Measurements from ENCODE around the gene FOXR1.

The FOXR1 gene

GRCh38 chr11:119000906-119001305, 29.3 kb downstream of the FOXR1 start:
- no peak overlapping the region for H2AFZ ChIP-seq (ENCODE audit: low read length)
- DNase-seq = no peak
- no peaks in the 10 kb centered on the region for H3K27me3 ChIP-seq (replicated peaks; ENCODE audit: insufficient read depth, low read length)
- peaks cover 8% of the 10 kb centered on the region; the same call in 1 of the 2 replicates for H3K4me1 ChIP-seq (ENCODE audit: low read length)
- no peaks in the 10 kb centered on the region for H3K9me2 ChIP-seq (replicated peaks; ENCODE audit: insufficient read depth, low read length)
- TF ChIP-seq EZH2phosphoT487 (IDR thresholded peaks at IDR 0.05; ENCODE audit: low read length) = no peak
- TF ChIP-seq CTCF (IDR thresholded peaks at IDR 0.05; ENCODE audit: low read length) = no peak
- no peak for TF ChIP-seq EZH2 (optimal IDR thresholded peaks at IDR 0.05; ENCODE audit: low read depth, low read length)
- H4K20me1 ChIP-seq (ENCODE audit: insufficient read depth, low read length) = no peaks in the 10 kb centered on the region
- H3K4me3 ChIP-seq (ENCODE audit: low read length) = no peak overlapping the region
- no peak overlapping the region for H3K9ac ChIP-seq (ENCODE audit: low read length)
- H3K27ac ChIP-seq (ENCODE audit: low read length) = no peak overlapping the region
- H3K36me3 ChIP-seq (replicated peaks; ENCODE audit: insufficient read depth, low read length) = peaks cover 6% of the 10 kb centered on the region; the same call in 1 of the 2 replicates
- H3K4me2 ChIP-seq (ENCODE audit: low read depth, low read length) = no peak overlapping the region
- H3K9me3 ChIP-seq (replicated peaks; ENCODE audit: insufficient read depth, low read length) = no peaks in the 10 kb centered on the region
- peaks cover 58% of the 10 kb centered on the region for H3K79me2 ChIP-seq (ENCODE audit: low read length)
- H3F3A ChIP-seq (ENCODE audit: insufficient read depth, low read length) = no peaks in the 10 kb centered on the region

GRCh38 chr11:119006656-119007055, 35.1 kb downstream of the FOXR1 start:
- Histone ChIP-seq H3K4me2 (ENCODE audit: low read depth, low read length) (no peak overlapping the region), H3F3A (ENCODE audit: insufficient read depth, low read length) (no peaks in the 10 kb centered on the region), H3K27ac (ENCODE audit: low read length) (no peak overlapping the region), H3K9ac (ENCODE audit: low read length) (no peak overlapping the region), H3K4me1 (ENCODE audit: low read length) (no peaks in the 10 kb centered on the region), H3K9me2 (replicated peaks; ENCODE audit: insufficient read depth, low read length) (no peaks in the 10 kb centered on the region), H3K4me3 (ENCODE audit: low read length) (no peak overlapping the region), H4K20me1 (ENCODE audit: insufficient read depth, low read length) (no peaks in the 10 kb centered on the region), H3K27me3 (replicated peaks; ENCODE audit: insufficient read depth, low read length) (no peaks in the 10 kb centered on the region), H2AFZ (ENCODE audit: low read length) (no peak overlapping the region), H3K9me3 (replicated peaks; ENCODE audit: insufficient read depth, low read length) (no peaks in the 10 kb centered on the region), H3K79me2 (ENCODE audit: low read length) (peaks cover 5% of the 10 kb centered on the region), H3K36me3 (replicated peaks; ENCODE audit: insufficient read depth, low read length) (peaks cover 3% of the 10 kb centered on the region; the same call in 1 of the 2 replicates)
- TF ChIP-seq CTCF (IDR thresholded peaks at IDR 0.05; ENCODE audit: low read length) (no peak), EZH2phosphoT487 (IDR thresholded peaks at IDR 0.05; ENCODE audit: low read length) (no peak), EZH2 (optimal IDR thresholded peaks at IDR 0.05; ENCODE audit: low read depth, low read length) (no peak)
- DNase-seq = no peak

GRCh38 chr11:119011476-119012053, 40.0 kb downstream of the FOXR1 start:
- Histone ChIP-seq H3K36me3 (replicated peaks; ENCODE audit: insufficient read depth, low read length) (peaks cover 10% of the 10 kb centered on the region), H3K4me3 (ENCODE audit: low read length) (no peak overlapping the region), H3K9ac (ENCODE audit: low read length) (no peak overlapping the region), H4K20me1 (ENCODE audit: insufficient read depth, low read length) (no peaks in the 10 kb centered on the region), H3F3A (ENCODE audit: insufficient read depth, low read length) (peaks cover 41% of the 10 kb centered on the region), H3K4me2 (ENCODE audit: low read depth, low read length) (no peak overlapping the region), H3K9me2 (replicated peaks; ENCODE audit: insufficient read depth, low read length) (no peaks in the 10 kb centered on the region), H2AFZ (ENCODE audit: low read length) (no peak overlapping the region), H3K4me1 (ENCODE audit: low read length) (0 out of 2 replicates have a peak, but pooled peaks cover under 1% of the 10 kb centered on the region), H3K9me3 (replicated peaks; ENCODE audit: insufficient read depth, low read length) (no peaks in the 10 kb centered on the region), H3K27ac (ENCODE audit: low read length) (no peak overlapping the region), H3K79me2 (ENCODE audit: low read length) (peaks cover 18% of the 10 kb centered on the region), H3K27me3 (replicated peaks; ENCODE audit: insufficient read depth, low read length) (no peaks in the 10 kb centered on the region)
- TF ChIP-seq EZH2phosphoT487 (IDR thresholded peaks at IDR 0.05; ENCODE audit: low read length) = no peak
- TF ChIP-seq CTCF (IDR thresholded peaks at IDR 0.05; ENCODE audit: low read length) = no peak
- no peak for TF ChIP-seq EZH2 (optimal IDR thresholded peaks at IDR 0.05; ENCODE audit: low read depth, low read length)
- DNase-seq = no peak
